Measurements from ENCODE around the gene PSME2.

DNA sequence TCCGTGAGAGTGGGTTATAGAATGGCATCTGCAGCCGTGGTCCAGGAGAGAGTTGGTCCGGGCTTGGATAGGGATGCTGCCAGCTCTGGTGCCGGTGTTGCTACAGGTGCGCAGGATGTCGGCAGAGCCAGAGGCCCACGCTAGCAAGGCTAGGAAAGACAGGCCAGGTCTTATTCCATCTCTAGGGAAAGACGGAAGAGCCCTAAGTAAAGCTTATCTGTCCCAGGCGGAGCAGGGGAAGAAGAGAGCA is 10.9 kb downstream of the PSME2 start:
- TF ChIP-seq, protein P1, sequence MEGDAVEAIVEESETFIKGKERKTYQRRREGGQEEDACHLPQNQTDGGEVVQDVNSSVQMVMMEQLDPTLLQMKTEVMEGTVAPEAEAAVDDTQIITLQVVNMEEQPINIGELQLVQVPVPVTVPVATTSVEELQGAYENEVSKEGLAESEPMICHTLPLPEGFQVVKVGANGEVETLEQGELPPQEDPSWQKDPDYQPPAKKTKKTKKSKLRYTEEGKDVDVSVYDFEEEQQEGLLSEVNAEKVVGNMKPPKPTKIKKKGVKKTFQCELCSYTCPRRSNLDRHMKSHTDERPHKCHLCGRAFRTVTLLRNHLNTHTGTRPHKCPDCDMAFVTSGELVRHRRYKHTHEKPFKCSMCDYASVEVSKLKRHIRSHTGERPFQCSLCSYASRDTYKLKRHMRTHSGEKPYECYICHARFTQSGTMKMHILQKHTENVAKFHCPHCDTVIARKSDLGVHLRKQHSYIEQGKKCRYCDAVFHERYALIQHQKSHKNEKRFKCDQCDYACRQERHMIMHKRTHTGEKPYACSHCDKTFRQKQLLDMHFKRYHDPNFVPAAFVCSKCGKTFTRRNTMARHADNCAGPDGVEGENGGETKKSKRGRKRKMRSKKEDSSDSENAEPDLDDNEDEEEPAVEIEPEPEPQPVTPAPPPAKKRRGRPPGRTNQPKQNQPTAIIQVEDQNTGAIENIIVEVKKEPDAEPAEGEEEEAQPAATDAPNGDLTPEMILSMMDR (IDR thresholded peaks at IDR 0.05), result no peak
- TF ChIP-seq POLR2A (IDR thresholded peaks at IDR 0.05), result no peak
